ENCODE results near the gene TRIM9.

DNA sequence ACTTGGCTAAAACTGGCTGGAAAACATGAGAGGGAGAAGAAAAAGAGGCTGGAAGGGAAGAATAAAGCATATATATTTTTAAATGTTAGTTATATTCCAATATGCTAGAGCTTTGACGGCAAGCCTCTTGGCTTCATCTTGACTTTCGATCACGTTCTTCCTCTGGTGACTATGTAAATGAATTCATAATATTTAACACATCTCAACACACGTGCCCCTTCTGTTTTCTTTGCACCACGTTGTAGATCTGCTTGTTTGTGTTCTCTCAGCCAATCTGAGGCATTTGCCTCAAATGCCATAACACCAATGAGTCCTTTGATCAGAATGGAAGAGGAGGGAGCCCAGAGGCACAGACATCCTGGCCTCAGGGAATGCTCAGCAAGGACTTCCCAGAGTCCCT is 45.4 kb upstream of the TRIM9 start:
- TF ChIP-seq, protein P1, sequence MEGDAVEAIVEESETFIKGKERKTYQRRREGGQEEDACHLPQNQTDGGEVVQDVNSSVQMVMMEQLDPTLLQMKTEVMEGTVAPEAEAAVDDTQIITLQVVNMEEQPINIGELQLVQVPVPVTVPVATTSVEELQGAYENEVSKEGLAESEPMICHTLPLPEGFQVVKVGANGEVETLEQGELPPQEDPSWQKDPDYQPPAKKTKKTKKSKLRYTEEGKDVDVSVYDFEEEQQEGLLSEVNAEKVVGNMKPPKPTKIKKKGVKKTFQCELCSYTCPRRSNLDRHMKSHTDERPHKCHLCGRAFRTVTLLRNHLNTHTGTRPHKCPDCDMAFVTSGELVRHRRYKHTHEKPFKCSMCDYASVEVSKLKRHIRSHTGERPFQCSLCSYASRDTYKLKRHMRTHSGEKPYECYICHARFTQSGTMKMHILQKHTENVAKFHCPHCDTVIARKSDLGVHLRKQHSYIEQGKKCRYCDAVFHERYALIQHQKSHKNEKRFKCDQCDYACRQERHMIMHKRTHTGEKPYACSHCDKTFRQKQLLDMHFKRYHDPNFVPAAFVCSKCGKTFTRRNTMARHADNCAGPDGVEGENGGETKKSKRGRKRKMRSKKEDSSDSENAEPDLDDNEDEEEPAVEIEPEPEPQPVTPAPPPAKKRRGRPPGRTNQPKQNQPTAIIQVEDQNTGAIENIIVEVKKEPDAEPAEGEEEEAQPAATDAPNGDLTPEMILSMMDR (conservative IDR thresholded peaks at IDR 0.05) = no peak
- TF ChIP-seq ZFX (IDR thresholded peaks at IDR 0.05) = no peak
